SK-N-MC (cell line): ENCODE data around the gene IMMP2L.

ENCODE experiments used
- EZH2 ChIP-seq: fragments of 200-600 bp; sonication (generic); IDR thresholded peaks from one replicate; pipeline ENCODE4 v1.6.1; 2017; ENCODE audit warnings: antibody characterized with exemption
- POLR2AphosphoS5 ChIP-seq: IDR thresholded peaks from 2 replicates; pipeline ENCODE4 v1.6.1; 2012; ENCODE audit warnings: mild to moderate bottlenecking, low read depth, low read length, borderline replicate concordance

DNA sequence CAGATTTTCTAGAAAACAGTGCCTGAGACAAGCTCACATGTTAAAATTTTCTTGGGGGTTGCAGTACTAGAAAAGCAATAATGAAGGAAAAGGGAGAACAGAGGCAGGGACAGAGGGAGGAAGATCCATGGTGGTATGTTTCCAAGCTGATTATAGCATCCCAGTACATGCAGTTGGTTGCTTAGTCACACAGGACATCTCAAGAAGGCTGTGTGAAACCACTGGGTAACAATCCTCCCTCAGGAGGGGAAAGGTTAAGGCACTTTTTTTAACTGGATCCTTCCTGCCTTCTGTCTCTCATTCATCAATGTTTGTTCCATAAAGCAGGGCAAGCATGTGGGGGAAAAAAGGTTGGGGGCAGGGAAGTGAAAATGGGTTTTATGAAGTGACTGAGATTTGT, 6.1 kb upstream of the IMMP2L start:
- TF ChIP-seq POLR2AphosphoS5 (no peak), EZH2 (no peak)
